HG03064 (cell line): ENCODE measurements around the gene INTS2.
A peak's percentile ranks its signal among the peaks of the same experiment; 100 is the strongest.
"Not testable (repeated sequence)": the region's sequence is repeated elsewhere in the genome, so short reads cannot be mapped to it uniquely, and the experiment has no call there.

Experiments used
- ATAC-seq: cut with Tn5 transposase; IDR thresholded peaks from one replicate; pipeline ENCODE4 v1.9.1; 2021; ENCODE audit warnings: low read depth; ENCODE audit not compliant: unreplicated experiment

The INTS2 gene, protein sequence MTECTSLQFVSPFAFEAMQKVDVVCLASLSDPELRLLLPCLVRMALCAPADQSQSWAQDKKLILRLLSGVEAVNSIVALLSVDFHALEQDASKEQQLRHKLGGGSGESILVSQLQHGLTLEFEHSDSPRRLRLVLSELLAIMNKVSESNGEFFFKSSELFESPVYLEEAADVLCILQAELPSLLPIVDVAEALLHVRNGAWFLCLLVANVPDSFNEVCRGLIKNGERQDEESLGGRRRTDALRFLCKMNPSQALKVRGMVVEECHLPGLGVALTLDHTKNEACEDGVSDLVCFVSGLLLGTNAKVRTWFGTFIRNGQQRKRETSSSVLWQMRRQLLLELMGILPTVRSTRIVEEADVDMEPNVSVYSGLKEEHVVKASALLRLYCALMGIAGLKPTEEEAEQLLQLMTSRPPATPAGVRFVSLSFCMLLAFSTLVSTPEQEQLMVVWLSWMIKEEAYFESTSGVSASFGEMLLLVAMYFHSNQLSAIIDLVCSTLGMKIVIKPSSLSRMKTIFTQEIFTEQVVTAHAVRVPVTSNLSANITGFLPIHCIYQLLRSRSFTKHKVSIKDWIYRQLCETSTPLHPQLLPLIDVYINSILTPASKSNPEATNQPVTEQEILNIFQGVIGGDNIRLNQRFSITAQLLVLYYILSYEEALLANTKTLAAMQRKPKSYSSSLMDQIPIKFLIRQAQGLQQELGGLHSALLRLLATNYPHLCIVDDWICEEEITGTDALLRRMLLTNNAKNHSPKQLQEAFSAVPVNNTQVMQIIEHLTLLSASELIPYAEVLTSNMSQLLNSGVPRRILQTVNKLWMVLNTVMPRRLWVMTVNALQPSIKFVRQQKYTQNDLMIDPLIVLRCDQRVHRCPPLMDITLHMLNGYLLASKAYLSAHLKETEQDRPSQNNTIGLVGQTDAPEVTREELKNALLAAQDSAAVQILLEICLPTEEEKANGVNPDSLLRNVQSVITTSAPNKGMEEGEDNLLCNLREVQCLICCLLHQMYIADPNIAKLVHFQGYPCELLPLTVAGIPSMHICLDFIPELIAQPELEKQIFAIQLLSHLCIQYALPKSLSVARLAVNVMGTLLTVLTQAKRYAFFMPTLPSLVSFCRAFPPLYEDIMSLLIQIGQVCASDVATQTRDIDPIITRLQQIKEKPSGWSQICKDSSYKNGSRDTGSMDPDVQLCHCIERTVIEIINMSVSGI

DNA sequence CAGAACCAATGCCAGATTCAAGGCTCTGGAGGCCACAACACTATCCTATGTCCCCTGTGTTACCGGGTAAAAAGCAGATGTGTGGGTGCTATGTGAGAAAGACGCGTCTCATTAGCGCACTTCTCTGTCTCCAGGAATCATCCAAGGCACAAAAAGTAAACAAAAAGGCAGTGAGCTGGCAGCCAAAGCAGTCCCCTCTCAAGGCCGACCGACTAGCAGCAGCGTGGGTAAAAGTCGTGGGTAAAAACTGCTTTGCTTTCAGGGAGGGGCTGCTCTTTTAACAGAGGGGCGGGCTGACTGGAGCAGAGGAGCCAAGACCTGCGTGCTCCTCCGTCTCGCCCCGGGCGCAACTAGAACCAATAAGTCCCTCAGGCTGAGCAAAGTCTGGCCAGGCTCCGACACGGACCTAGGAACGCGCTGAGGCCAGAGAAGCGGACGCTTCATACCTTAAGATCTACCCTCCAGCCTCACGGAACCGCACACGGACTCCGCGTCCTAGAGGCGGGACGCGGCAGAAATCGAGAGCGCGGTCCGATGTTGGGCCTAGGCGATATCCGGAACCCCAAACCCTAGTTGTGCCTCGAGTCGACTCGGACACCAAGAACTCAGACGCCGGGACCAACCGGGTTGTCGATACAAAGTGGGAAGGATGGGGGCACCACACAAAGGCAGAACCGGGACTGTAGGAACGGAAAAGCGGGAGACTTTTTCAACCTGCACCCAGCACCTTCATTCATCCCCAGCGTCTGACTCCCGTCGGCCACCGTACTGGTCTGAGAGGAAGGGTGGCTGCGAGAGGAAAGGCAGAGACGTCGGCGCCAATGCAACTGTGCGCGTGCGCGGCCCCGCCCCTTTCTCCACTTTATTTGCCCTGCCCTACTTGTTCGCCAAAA is at the start of gene INTS2:
Gene INTS2, minus strand, starts transcription at position 775 of the 893 bp plus-strand sequence. CDS start 1,338 bp downstream, outside the sequence.
- ATAC-seq, result peak; percentile 80

DNA sequence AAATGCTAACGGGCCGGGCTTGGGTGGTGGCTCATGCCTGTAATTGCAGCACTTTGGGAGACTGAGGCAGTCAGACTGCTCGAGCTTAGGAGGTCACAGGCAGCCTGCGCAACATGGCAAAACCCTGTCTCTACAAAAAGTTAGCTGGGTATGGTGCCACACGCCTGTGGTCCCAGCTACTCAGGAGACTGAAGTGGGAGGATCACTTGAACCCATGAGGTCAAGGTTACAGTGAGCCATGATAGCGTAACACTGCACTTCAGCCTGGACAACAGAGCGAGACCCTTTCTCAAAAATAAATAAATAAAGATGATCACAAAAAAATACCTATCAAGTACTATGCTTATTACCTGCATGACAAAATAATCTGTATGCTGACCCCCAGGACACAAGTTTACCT is 46.3 kb upstream of the INTS2 start:
- ATAC-seq, result no peak

DNA sequence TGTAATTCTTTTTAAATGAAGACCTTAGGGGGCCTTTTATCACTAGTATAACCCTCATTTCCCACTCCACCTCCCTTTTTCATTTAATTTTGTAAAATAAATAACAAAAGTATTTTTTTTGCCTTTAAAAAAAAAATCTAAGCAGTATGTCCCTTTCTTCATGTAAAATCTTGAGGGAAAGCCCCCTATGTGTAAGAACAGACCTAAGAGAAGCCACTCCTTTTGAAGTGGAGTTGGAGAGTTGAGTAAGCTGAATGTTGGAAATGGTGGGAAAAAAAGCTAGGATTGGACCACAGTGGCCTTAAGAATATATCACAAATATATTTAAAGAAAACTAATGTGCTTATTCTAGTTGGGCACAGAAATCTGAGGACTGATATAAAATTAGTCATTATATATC is 44.5 kb upstream of the INTS2 start:
- no peak for ATAC-seq

DNA sequence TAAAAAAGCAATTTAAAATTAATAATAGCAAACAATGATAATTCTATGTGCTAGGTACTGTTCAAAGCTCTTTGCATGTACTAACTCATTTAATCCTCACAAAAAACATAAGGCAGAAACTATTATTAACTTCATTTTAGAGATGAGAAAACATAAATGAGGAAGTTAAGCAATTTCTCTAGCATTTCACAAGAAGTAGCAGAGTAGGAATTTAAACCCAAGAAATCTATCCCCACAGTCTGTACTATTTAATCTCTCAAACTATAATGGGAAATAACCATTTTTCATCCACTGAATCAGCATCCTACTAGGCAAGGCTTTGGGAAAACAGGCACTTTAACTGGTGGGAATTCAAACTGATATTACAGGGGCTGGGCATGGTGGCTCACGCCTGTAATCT is 42.2 kb upstream of the INTS2 start:
- ATAC-seq, result no peak

DNA sequence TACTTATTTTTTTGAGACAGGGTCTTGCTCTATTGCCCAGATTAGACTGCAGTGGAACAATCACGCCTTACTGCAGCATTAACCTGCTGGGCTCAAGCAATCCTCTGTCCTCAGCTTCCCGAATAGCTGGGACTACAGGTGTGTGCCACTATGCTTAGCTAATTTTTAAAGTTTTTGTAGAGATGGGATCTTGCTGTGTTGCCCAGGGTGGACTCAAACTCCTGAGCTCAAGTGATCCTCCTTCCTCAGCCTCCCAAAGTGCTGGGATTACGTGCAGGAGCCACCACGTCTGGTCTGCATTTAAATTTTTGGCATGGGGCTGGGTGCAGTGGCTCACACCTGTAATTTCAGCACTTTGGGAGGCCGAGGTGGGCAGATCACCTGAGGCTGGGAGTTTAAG is 41.0 kb upstream of the INTS2 start:
- ATAC-seq, result no peak

DNA sequence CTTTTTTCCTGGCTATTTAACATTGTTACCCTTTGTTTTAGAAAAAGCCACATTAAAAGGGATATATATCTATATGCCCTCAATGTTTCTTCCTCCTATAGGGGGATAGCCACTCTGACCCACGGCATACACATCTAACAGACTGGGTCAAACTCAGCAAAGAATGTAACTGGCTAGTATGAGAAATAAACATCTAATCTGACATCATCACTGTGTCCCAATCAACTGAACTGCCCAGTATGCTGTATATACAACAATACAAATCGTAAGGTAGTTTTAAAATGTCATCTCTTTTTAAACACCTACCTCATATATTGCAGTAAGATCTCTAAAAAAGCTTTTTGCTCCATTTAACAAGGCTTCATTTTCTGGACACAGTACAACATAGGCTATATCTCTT is 39.9 kb upstream of the INTS2 start:
- no peak for ATAC-seq

DNA sequence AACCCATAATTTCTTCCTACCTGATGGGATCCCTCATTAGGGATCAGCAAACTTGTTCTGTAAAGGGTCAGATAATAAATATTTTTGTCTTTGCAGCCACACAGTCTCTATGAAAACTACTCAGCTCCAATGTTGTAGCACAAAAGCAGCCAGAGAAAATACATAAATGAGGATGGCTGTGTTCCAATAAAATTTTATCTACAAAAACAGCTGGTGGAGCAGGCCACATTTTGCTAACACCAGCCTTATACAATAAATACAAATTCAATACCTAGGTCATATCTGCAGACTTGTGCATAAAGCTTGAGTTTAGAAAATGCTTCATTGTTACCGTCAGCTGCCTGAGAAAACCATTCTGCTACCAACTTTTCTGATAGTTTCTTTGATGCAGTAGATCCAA is 38.4 kb upstream of the INTS2 start:
- ATAC-seq, result no peak

DNA sequence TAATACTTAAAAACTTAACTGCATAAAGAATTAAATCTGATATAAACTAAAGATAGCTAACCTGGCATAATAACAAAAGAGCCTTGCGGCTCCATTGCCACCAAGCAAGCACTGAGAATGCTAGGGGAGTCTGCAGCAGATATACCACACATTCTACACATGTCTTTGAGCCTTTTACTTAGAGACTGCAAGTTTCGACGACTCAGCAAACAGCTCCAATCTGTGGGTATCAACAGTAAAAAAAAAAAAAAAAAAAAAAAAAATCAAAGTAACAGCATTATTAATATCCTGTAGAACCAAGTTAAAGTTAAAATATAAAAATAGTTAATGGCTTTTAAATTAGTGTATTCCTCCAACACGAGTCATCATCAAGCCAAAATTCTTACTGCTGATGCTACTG is 27.8 kb upstream of the INTS2 start:
- ATAC-seq, result no peak

DNA sequence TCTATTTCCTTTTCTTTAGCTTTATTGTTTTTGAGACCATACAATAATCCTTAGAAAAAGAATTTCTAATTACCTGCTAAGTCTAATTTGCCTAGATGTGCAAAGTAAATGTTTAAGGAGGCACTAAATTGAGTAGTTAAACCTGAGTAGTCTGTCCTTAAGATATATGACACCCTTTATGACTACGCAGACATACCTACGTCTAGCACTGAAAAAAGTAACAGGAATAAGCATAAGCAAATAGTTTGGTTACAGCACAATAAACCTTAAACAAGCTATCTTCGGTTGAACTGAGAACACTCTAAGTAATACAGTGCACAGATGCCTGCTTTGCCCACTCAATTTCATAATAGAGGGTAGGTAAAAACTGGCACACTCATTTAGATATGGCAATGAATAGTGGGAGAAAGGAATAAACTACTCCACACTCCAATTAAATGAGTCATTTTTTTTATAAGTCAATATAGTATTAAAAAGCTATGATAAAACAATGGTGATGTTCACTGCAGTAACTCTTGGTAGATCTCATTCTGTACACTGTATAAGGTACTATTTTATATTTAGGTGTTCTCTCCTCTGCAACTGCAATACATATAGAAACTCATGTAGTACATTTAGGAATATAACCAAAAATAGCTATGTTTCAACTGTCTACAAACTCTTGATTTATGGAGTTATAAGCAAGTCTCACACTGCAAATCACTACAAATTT is 19.7 kb upstream of the INTS2 start:
- no peak for ATAC-seq

DNA sequence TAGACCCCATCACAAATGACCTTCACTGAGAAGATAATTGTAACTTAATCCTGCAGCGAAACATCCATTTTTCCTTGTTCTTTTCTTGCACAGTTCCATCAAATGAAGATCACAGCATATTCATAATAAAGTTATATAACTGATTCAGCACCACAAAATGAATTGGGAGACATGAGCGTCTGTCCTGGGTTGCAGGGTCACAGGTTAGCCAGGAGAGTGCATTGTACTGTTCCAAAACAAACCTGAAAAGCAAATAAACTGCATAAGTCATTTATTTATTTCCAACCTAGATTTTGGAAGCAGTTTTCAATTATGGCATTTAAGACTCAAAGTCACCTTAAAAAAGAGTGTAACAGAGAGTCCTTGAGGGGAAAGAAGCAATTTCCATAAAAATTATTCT is 18.6 kb upstream of the INTS2 start:
- ATAC-seq, result no peak

DNA sequence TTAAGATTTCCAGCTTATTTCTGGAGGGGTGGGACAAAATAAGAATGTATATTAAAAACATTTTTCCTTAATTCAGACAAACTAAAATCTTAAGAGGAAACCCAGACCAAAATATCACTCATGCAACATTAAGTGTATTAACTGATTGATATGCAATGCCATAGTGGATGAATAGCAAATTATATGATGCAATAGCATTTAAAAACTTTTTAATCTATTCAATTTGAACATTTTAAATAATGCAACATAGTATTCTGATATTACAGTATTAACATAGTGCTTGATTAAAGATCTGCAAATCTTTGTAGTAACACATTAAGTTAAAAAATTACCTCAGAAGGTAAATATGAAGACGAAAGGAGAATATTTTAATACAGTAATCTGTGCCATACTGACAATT is 15.3 kb upstream of the INTS2 start:
- ATAC-seq, result no peak

DNA sequence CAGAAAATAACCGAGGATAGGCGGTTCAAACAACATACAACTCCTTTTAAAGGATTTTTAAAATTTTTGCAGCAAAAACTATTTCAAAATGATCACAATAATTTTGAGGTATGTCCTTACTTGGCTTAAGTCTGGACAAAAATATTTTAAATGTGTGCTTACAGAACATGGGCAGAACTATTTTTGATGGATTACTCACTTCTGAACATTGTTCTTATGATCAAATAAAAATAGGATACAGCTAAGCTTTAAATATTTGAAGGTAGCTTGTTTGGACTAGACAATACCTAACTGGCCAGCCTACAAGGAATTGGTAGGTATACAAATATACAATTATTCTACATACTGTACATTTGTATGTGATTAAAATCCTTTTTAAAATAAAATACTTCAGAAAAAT is 14.3 kb upstream of the INTS2 start:
- no peak for ATAC-seq

DNA sequence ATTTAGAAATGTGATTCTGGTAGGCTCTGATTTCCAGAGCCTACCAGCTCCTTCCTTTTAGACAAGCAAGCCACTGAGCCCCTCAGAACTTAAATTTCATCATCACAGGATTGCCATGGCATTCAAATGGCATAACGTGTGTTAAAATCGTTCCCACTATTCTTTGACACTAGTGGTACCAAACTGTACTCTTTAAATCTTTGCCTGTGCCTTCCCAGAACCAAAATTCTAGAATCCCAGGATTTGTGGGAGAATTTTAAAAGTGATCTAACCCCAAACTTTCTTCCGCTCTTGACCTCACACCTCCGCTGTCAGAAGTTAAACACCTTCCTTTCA is 287 bp upstream of the INTS2 start:
- ATAC-seq, result no peak

DNA sequence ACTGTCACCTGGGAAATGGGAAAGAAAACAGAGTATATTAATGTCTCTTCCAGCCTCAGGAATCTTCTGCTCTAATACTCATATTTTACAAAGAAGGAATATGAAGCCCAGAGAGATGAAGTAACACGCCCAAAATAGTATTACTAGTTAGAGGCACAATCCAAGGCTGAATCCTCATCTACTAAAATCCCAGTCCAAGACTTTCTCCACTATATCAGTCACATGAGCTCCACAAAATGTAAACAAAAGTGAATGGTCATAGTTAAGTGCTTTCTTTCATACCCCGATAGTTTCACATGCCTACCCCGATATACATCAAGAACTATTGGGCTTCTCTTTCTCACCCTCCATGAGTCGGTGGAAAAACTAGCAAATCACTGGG is 965 bp downstream of the INTS2 start:
- ATAC-seq, result no peak

DNA sequence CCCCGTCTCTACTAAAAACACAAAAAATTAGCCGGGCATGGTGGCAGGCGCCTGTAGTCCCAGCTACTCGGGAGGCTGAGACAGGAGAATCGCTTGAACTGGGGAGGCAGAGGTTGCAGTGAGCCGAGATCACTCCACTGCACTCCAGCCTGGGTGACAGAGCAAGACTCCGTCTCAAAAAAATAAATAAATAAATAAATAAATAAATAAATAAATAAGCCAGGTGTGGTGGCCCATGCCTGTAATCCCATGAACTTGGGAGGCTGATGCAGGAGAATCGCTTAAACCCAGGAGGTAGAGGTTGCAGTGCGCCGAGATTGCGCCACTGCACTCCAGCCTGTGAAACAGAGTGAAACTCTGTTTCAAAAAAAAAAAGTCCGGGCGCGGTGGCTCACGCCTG is 12.6 kb downstream of the INTS2 start:
- not testable (repeated sequence) for ATAC-seq

DNA sequence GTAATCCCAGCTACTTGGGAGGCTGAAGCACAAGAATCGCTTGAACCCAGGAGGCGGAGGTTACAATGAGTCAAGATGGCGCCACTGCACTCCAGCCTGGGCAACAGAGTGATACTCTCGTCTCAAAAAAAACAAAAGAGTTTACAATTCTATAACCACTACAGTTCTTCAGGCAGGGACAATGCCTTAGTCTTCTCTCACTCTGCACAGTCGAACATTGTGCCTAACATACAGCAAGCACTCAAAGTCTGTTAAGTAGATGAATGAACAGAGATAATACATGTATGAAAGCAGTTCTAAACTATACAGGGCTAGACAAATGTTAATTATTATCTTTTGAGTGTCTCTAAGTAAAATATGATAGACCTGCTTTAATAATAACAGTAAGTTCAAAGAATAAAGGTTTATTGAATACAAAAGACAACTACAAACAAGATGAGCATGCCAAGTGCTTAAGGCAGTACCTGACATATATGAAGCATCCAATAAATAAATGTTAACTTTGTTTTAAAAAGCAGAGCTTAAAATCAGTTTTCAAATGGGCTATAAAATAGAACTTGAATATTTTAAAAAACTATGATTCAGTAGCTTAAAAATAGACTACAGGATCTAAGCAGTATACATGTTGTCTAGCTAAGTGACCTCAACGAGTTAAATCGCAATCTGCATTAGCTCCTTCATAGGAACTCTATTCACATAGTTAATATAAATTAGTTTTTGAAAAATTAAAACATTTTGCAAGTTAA is 19.3 kb downstream of the INTS2 start:
- ATAC-seq, result no peak

DNA sequence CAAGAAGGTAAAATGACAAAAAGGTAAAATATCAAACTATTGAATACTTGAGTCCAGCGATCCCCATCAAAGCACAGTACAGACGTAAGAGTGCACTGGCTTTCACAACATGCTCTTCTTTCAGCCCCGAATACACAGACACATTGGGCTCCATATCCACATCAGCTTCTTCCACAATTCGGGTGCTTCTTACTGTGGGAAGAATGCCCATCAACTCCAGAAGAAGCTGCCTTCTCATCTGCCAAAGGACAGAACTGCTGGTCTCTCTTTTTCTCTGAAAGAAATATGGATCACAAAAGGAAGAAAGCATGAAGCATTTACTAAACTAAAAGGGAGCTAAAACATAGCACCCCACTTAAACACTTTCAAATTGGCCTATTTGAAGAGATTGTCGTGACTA is 20.4 kb downstream of the INTS2 start:
- no peak for ATAC-seq

DNA sequence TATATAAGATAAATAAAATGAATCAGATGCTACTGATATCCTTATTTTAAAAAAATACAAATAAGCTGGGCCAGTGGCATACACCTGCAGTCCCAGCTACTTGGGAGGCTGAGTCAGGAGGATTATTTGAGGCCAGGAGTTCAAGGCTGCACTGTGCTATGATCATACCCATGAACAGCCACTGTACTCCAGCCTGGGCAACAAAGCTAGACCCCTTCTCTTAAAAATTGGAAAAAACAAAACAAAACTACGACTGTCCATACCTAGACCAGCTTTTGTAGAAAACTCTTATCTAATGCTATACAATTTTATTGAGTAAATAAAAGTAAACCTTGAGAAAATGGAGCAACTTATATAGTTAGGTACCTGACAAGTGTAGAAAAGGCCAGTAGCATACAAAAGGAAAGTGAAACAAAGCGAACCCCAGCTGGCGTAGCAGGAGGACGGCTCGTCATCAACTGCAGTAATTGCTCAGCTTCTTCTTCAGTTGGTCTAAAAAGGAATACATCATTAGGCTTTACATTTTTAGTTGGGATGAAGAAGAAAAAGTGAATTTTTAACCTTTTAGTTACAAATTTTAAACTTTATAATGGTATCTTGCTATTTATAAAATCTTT is 23.6 kb downstream of the INTS2 start:
- ATAC-seq, result no peak

DNA sequence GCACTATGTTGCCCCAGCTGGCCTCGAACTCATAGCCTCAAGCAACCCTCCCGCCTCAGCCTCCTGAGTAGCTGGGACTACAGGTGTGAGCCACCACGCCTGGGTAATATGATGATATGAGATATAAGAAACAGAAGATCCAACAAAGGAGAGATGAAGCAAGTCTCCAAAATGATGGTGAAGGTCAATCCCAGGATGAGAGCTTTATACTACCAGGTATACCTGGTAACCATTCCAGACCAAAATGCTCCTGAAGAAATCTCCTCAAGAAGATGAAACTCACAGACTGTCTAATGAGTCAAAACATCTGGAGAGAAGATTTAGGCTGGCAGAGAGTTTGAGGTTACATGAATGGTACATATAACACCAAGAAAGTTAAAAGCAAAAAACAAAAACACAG is 24.5 kb downstream of the INTS2 start:
- ATAC-seq, result no peak
